Measurements from ENCODE around the gene DCLK1. TPM values are rescaled to one million over a fixed set of nuclear protein-coding genes. Genes with fewer than 3 reads are reported as not detected.

Gene DCLK1
- total RNA-seq, 1 donor from 2014 or later = not detected

DNA sequence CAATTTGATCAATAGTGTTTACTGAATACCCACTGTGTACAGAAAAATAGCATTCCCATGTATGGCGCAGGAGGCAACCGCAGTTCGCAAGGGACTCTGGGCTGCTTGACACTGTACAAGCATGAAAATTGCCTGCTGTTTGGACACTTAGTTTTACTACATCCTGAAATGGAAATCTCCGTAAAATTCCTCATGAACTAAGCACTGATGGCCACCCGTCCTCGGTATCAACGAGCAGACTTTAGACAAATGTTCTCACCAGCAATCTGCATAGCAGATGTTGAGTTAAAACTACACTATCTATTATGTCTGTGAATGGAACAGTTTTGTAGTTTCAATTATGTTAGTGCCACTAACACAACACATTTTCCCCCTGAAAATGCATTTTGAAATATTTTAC is 294.7 kb downstream of the DCLK1 start:
- Mint-ChIP-seq H3K27ac (no peak overlapping the region), H3K4me3 (ENCODE audit: low read depth) (no peak overlapping the region), H3K36me3 (ENCODE audit: low read depth) (no peaks in the 10 kb centered on the region), H3K4me1 (ENCODE audit: low read depth) (no peaks in the 10 kb centered on the region), H3K9me3 (no peaks in the 10 kb centered on the region), H3K27me3 (ENCODE audit: low read depth) (no peaks in the 10 kb centered on the region)
- DNase-seq (ENCODE audit: low spot score) = no peak
- intact Hi-C loops (cut with micrococcal nuclease) = no loop called here

DNA sequence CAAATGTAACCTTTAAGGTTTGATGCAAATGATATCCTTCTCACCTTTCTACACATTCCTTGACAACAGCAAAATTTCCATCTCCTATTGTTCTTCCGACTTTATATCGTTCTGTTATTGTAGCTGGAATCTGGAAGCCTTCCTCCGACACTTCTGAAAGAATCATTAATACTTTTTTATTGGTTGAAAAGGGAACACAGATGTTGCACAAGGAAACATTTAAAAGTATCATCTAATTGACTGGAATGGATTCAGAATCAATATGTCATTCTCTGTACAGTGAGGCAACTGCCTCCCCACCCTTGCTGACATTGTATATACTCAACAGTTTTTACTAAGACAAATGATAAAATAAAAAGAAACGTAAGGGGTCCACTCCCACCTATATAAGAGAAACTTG is 295.2 kb downstream of the DCLK1 start:
- Mint-ChIP-seq H3K27ac (no peak overlapping the region), H3K27me3 (ENCODE audit: low read depth) (no peaks in the 10 kb centered on the region), H3K9me3 (no peaks in the 10 kb centered on the region), H3K4me3 (ENCODE audit: low read depth) (no peak overlapping the region), H3K4me1 (ENCODE audit: low read depth) (no peaks in the 10 kb centered on the region), H3K36me3 (ENCODE audit: low read depth) (no peaks in the 10 kb centered on the region)
- DNase-seq (ENCODE audit: low spot score) = no peak
- intact Hi-C loops (cut with micrococcal nuclease) = no loop called here

DNA sequence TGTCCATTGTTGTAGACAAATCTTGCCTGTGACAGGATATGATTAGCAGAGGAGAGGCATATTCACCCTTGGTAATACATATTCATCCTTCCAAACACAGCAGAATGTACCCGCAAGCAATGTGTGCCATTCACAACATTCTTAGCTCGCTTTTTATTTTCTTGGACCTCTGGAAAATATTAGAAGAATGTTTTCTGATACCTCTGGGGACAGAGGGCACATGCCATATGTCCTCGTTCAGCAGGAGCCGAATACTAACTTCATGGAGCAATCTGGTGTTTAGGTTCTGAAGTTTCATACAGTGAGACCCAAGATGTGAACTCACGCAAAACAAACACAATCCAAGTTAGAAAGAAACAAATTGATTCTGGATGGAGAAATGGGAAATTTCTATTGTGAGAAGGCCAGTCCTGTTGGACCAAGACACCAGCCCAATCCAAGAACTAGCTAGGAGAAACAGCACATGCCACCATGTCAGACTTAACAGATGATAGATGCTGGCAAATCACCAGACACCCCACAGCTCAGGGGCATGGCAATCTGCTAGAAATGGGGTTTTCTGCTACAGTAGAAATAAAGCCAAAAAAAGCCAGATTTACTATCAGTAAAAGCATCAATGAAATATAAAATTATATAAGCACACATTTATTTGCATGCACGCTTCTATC is 297.4 kb downstream of the DCLK1 start:
- no peaks in the 10 kb centered on the region for H3K36me3 Mint-ChIP-seq (ENCODE audit: low read depth)
- H3K27ac Mint-ChIP-seq = no peak overlapping the region
- no peaks in the 10 kb centered on the region for H3K4me1 Mint-ChIP-seq (ENCODE audit: low read depth)
- intact Hi-C loops (cut with micrococcal nuclease) = no loop called here
- no peak for DNase-seq (ENCODE audit: low spot score)
- no peaks in the 10 kb centered on the region for H3K9me3 Mint-ChIP-seq
- H3K27me3 Mint-ChIP-seq (ENCODE audit: low read depth) = no peaks in the 10 kb centered on the region
- no peak overlapping the region for H3K4me3 Mint-ChIP-seq (ENCODE audit: low read depth)

DNA sequence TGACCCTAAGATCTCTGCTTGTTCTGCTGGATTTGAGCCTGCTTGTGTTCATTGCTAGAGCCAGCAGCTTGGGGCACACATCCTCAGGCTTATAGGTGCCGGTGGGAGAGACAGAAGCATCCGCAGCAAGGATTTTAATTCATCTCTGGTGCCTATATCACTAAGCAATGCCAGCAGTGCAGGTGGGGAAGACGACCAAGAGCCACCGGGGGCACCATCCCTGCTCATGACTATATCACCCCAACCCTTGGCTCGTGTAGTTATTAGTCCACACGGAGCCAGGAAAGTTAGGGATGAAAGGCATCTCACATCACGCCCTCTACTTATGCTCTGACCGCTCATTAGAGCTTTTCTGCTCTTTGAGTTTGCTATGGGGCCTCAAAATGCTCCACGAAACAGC is 298.2 kb downstream of the DCLK1 start:
- Mint-ChIP-seq H3K36me3 (ENCODE audit: low read depth) (no peaks in the 10 kb centered on the region), H3K27ac (no peak overlapping the region), H3K27me3 (ENCODE audit: low read depth) (no peaks in the 10 kb centered on the region), H3K4me1 (ENCODE audit: low read depth) (no peaks in the 10 kb centered on the region), H3K9me3 (no peaks in the 10 kb centered on the region), H3K4me3 (ENCODE audit: low read depth) (no peak overlapping the region)
- no peak for DNase-seq (ENCODE audit: low spot score)
- intact Hi-C loops (cut with micrococcal nuclease) = no loop called here

DNA sequence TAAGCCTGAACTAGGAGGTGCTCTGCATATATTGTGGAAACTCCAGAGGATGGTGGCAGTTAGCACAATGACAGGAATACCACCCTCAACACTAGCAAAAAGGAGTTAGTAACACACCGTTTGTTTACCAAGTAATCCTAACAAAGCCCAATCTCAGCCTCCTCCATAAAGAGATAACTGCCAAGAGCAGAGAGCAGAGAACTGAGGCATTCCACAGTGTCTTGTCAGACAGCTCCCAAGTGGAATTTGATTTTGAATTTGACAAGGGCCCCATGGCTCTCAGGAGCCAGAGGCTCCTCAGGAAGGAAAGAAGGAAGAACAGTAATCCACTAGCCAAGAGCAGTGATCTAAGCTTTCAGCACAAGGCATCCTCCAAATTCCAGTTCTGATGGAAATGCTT is 298.6 kb downstream of the DCLK1 start:
- Mint-ChIP-seq H3K36me3 (ENCODE audit: low read depth) (no peaks in the 10 kb centered on the region), H3K4me3 (ENCODE audit: low read depth) (no peak overlapping the region), H3K27ac (no peak overlapping the region), H3K4me1 (ENCODE audit: low read depth) (no peaks in the 10 kb centered on the region), H3K27me3 (ENCODE audit: low read depth) (no peaks in the 10 kb centered on the region), H3K9me3 (no peaks in the 10 kb centered on the region)
- intact Hi-C loops (cut with micrococcal nuclease) = no loop called here
- DNase-seq (ENCODE audit: low spot score) = no peak

DNA sequence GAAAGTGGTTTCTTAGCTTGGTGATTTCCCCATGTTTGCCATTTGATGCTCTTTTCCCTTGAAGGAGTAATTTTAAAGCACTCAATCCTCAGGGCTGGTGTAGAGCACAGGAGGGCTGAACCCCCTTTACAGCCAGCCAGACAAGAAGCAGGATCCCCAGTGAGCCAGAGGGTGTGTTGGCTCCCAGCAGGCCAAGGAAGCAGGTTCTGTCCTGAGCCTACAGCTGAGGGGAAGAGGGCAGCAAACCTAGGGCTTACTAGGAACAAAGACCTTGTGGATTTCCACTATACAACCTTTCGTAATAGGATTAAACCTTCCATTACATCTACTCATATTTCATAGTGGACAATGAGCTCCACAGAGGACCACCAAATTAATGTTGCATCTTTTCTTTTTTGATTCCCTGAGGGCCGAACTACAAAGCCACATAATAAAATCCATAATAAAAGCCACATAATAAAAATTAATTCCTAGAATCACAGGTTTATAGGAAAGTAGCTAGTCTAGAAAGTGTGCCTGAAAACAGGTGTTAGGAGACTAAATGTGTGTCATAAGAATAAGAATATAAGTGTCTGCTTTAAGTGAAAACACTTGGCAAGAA is 300.2 kb downstream of the DCLK1 start:
- Mint-ChIP-seq H3K4me1 (ENCODE audit: low read depth) (no peaks in the 10 kb centered on the region), H3K27ac (no peak overlapping the region), H3K27me3 (ENCODE audit: low read depth) (no peaks in the 10 kb centered on the region), H3K4me3 (ENCODE audit: low read depth) (no peak overlapping the region), H3K9me3 (no peaks in the 10 kb centered on the region), H3K36me3 (ENCODE audit: low read depth) (no peaks in the 10 kb centered on the region)
- no peak for DNase-seq (ENCODE audit: low spot score)
- intact Hi-C loops (cut with micrococcal nuclease) = no loop called here

DNA sequence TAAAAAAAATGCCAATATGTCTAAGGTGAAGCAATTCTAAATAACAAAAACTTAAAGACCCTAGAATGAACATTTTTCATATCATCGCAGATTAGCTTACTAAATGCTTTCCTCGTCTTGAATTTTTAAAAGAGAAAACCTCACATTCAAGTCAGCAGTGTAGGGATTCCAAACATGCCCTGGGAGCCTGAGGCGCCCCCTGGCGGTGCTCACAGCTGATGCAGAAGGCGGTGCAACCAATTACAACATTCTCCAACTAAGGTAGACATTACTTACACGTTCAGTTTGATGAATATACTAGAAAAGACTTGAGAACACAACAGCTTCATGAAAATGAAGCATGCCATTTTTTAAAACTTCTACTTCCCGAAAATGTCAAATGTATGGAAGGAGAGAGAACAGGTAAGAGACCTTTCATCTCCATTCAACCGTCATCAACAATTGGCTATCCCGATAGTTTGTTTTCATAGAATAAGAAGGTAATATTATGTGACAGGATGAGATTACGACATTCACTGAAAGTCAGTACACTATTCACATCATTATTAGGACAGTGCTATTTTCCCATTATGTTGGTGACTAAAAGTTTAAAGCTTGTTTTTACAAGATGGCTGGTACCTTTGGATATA is 304.4 kb downstream of the DCLK1 start:
- intact Hi-C loops (cut with micrococcal nuclease) = no loop called here
- Mint-ChIP-seq H3K4me3 (ENCODE audit: low read depth) (no peak overlapping the region), H3K36me3 (ENCODE audit: low read depth) (no peaks in the 10 kb centered on the region), H3K9me3 (no peaks in the 10 kb centered on the region), H3K27me3 (ENCODE audit: low read depth) (no peaks in the 10 kb centered on the region), H3K27ac (no peak overlapping the region), H3K4me1 (ENCODE audit: low read depth) (no peaks in the 10 kb centered on the region)
- DNase-seq (ENCODE audit: low spot score) = no peak

DNA sequence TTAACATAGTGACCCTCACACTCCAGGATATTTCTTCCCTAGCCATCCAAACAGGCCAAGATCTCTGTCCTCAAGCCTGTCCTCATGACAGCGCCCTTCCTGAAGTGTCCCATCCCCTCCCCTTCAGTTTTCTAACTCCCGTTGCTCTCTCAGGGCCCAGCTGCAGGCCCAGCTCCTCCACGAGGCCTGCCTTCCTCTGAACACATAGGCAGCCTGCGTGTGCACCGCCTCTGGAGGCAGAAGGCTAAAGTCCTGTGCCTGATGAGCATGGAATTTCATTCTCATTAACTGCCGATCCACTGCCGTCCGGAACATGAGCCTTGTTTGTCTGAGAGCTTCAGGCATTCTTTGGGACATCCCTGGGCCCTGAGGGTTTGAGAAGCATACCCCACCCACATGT is 306.4 kb downstream of the DCLK1 start:
- Mint-ChIP-seq H3K36me3 (ENCODE audit: low read depth) (no peaks in the 10 kb centered on the region), H3K4me3 (ENCODE audit: low read depth) (no peak overlapping the region), H3K4me1 (ENCODE audit: low read depth) (no peaks in the 10 kb centered on the region), H3K9me3 (no peaks in the 10 kb centered on the region), H3K27ac (no peak overlapping the region), H3K27me3 (ENCODE audit: low read depth) (no peaks in the 10 kb centered on the region)
- no peak for DNase-seq (ENCODE audit: low spot score)
- intact Hi-C loops (cut with micrococcal nuclease) = no loop called here

DNA sequence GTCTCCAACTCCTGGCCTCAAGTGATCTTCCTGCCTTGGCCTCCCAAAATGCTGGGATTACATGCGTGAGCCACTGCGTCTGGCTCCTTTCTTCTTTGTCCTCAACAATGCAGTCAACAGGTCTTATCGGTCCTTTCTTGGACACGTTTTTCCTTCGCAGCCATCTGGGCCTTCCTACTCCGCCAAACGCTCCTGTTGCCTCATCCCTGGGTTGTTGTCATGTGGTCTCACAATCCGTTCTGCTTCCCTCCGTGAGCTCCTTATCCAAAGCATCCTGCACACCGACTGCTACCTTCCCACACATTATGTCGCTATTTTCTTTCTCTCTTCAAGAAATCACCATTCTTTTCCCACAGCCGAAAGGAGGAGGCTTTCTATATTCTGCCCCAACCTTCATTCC is 306.8 kb downstream of the DCLK1 start:
- no peak for DNase-seq (ENCODE audit: low spot score)
- intact Hi-C loops (cut with micrococcal nuclease) = no loop called here
- Mint-ChIP-seq H3K27ac (no peak overlapping the region), H3K4me1 (ENCODE audit: low read depth) (no peaks in the 10 kb centered on the region), H3K9me3 (no peaks in the 10 kb centered on the region), H3K27me3 (ENCODE audit: low read depth) (no peaks in the 10 kb centered on the region), H3K4me3 (ENCODE audit: low read depth) (no peak overlapping the region), H3K36me3 (ENCODE audit: low read depth) (no peaks in the 10 kb centered on the region)

DNA sequence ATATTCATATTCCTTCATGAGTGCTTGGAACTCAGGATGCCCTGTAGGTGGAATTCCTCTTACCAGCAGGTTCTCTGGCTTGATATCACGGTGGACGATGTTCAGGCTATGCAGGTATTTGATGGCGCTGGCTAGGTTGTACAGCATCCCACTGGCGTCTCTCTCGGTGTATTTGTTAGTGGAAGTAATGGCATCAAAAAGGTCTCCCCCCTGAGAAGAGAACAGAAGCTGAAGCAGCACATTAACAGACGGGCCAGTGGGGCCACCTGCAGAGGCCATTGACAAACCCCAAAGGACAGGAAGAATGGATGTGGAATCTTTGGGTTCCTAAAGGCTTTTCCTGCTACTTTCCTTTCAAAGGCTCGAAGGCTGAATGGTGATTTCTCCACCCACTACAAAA is 308.5 kb downstream of the DCLK1 start:
- Mint-ChIP-seq H3K27me3 (ENCODE audit: low read depth) (no peaks in the 10 kb centered on the region), H3K9me3 (no peaks in the 10 kb centered on the region)

DNA sequence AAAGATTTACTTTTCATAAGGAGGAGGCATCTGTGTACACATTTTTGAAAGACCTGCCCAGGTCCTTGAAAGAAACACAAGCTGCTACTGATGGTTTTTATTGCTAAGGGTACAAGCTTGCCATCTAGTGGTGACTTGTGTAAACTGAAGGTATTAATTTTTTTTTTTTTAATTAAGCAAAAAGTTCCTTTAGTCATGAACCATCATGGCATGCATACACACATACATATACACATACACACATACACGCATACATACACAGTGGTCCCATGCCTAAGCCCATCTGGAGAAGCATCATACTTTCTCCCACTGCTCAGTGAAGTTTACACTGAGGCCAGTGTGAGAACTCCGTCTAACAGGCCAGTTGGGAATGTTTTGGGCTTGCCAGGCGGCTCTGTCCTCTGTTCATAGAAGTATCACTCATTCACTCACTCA is 312.5 kb downstream of the DCLK1 start:
- Mint-ChIP-seq H3K27ac (no peak overlapping the region), H3K9me3 (no peaks in the 10 kb centered on the region), H3K4me1 (ENCODE audit: low read depth) (no peaks in the 10 kb centered on the region), H3K36me3 (ENCODE audit: low read depth) (no peaks in the 10 kb centered on the region), H3K4me3 (ENCODE audit: low read depth) (no peak overlapping the region), H3K27me3 (ENCODE audit: low read depth) (no peaks in the 10 kb centered on the region)
- intact Hi-C loops (cut with micrococcal nuclease) = no loop called here
- DNase-seq (ENCODE audit: low spot score) = no peak

More for the DNA sequence above, 308.5 kb downstream of the DCLK1 start:
- H3K4me3 Mint-ChIP-seq (ENCODE audit: low read depth) = no peak overlapping the region
- no peaks in the 10 kb centered on the region for H3K36me3 Mint-ChIP-seq (ENCODE audit: low read depth)
- no peak for DNase-seq (ENCODE audit: low spot score)
- intact Hi-C loops (cut with micrococcal nuclease) = no loop called here
- no peak overlapping the region for H3K27ac Mint-ChIP-seq
- H3K4me1 Mint-ChIP-seq (ENCODE audit: low read depth) = no peaks in the 10 kb centered on the region

DNA sequence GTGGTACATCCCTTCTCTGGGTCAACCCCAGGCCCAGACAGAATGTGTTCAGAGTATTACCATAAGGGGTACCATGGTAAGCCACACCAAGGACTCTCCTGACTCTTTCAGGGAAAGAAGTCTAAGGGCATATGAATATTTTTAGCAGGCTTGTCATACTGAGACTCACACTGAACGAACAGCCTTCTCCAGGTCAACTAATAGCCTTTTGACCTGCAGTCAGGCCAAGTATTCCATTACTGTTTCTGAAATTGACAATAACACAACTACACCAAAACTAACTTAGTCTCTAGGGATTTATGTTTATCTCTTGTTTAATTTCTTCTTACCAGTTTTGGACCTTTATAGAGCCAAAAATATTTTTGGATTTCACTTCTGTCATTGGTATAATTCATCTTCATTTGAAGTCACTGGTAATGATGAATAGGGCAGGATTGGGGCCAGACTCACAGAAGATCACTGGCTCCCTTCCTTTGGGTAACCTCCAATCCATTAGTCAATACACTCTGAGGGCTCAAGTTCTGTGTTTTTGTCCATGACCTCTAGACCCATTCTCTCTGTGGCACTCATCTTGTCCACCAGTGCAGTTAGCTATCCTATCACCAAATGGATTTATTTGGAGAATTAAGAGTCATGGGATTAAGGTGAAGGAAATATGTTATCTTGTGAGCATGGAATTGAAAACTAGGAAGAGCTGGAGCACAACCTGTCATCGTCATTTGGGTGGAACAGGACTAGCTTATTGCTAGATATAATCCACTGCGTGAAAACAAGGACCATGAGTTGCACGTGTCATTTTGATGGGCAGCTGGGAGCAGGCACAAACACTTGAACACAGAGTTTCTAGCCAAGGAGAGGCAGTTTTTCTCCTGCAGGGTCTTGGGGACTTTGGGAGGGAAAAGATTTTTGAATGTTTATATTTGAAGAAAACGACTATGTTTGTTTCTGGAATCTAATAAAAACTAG is 313.3 kb downstream of the DCLK1 start:
- intact Hi-C loops (cut with micrococcal nuclease) = no loop called here
- Mint-ChIP-seq H3K27ac (no peak overlapping the region), H3K27me3 (ENCODE audit: low read depth) (no peaks in the 10 kb centered on the region), H3K4me1 (ENCODE audit: low read depth) (no peaks in the 10 kb centered on the region), H3K36me3 (ENCODE audit: low read depth) (no peaks in the 10 kb centered on the region), H3K4me3 (ENCODE audit: low read depth) (no peak overlapping the region), H3K9me3 (no peaks in the 10 kb centered on the region)
- DNase-seq (ENCODE audit: low spot score) = no peak

DNA sequence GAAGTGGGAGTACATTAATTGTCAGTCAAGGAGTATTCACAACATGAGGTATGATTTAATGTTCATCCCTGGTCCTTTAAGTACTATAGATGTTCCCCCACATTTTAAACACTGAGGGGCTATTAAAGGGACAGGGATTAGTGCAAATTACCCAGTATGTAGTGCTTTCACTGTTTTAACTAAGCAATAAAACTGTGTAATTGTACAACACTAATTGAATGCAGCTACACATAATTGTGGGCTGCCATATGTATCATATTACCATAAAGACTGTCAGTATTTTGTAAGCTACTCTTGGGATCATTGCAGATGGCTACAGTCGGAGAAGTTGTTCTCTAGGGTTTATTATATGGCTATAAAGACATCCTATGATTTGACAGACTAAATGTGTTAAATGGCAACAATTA is 316.6 kb downstream of the DCLK1 start:
- no peak overlapping the region for H3K4me3 Mint-ChIP-seq (ENCODE audit: low read depth)
- intact Hi-C loops (cut with micrococcal nuclease) = no loop called here
- H3K9me3 Mint-ChIP-seq = no peaks in the 10 kb centered on the region
- H3K27ac Mint-ChIP-seq = no peak overlapping the region
- H3K36me3 Mint-ChIP-seq (ENCODE audit: low read depth) = no peaks in the 10 kb centered on the region
- H3K27me3 Mint-ChIP-seq (ENCODE audit: low read depth) = no peaks in the 10 kb centered on the region
- no peaks in the 10 kb centered on the region for H3K4me1 Mint-ChIP-seq (ENCODE audit: low read depth)
- no peak for DNase-seq (ENCODE audit: low spot score)
